K562 (cell line): Measurements from ENCODE around the gene PDIA2. TPM values are rescaled to one million over a fixed set of nuclear protein-coding genes. Genes with fewer than 3 reads are reported as not detected.

ENCODE experiments used
- ATAC-seq: fragments of 200-7000 bp; cut with Tn5 transposase; 3 replicates; pipeline ENCODE4 v1.9.1; 2020; ENCODE audit warnings: moderate library complexity
- BruUV-seq: library from RNA; stranded (reverse); fragments of 400-500 nt; replicated peaks from 2 replicates; lab custom pipeline; 2021; lab: Mats Ljungman, UMichigan
- CTCF ChIA-PET: fragments of 300-600 bp; formaldehyde crosslinking; extraction: SDS; loops from one replicate; lab custom pipeline; 2021; ENCODE audit warnings: low intra/inter-chr PET ratio; lab: Yijun Ruan, JAX
- POLR2A ChIA-PET: fragments of 300-600, 350-650 bp; sonication (Branson Sonifier 250); formaldehyde crosslinking; extraction: SDS; loops from one replicate; lab custom pipeline; 2021; ENCODE audit warnings: antibody characterized with exemption, inconsistent platforms; lab: Yijun Ruan, JAX
- DNase-seq, 4 experiments: peaks; one replicate each; pipeline versions ENCODE4 v3.0.0 to v3.0.0-alpha.2; 2011 to 2018; ENCODE audit warnings: low spot score in 3 of 4, mixed read lengths in 3 of 4; ENCODE audit errors: extremely low read depth in 1 of 4
- FAIRE-seq: peaks from 2 replicates; lab custom pipeline; 2011; peaks lifted over from hg19 to GRCh38; lab: Jason Lieb, UNC
- H2AFZ ChIP-seq: 2 replicates; pipeline ENCODE4 v1.6.0; 2011; ENCODE audit warnings: low read depth, low read length, control low read depth, inconsistent platforms
- H3K27ac ChIP-seq: fragments of 200-600 bp; 3 replicates; pipeline ENCODE4 v1.8.0; 2011; ENCODE audit warnings: low read depth, mild to moderate bottlenecking, control low read depth, inconsistent platforms, low read length, moderate library complexity, mixed read lengths; ENCODE audit errors: extremely low read depth
- H3K27me3 ChIP-seq, 2 experiments: fragments of 300-600 bp in 1 of 2; 2 replicates in 1 of 2; 3 replicates in 1 of 2; pipeline versions ENCODE4 v1.6.0 to v1.8.0; 2011; ENCODE audit warnings: inconsistent platforms in 2 of 2, low read length in 2 of 2, mild to moderate bottlenecking in 1 of 2, mixed read lengths in 1 of 2, moderate library complexity in 1 of 2; ENCODE audit not compliant: control insufficient read depth in 2 of 2, insufficient read depth in 2 of 2
- H3K36me3 ChIP-seq: fragments of 300-600 bp; 3 replicates; pipeline ENCODE4 v1.8.0; 2011; ENCODE audit warnings: mild to moderate bottlenecking, low read length, inconsistent platforms; ENCODE audit not compliant: control insufficient read depth, insufficient read depth
- H3K4me1 ChIP-seq, 2 experiments: fragments of 200-600 bp in 1 of 2; replicated peaks in 1 of 2; 2 replicates in 1 of 2; 3 replicates in 1 of 2; pipeline versions ENCODE4 v1.5.1 to v1.8.0; 2011; ENCODE audit warnings: inconsistent platforms in 2 of 2, low read length in 2 of 2, mild to moderate bottlenecking in 1 of 2, mixed read lengths in 1 of 2, moderate library complexity in 1 of 2; ENCODE audit not compliant: control insufficient read depth in 2 of 2, insufficient read depth in 2 of 2
- H3K4me2 ChIP-seq: 2 replicates; pipeline ENCODE4 v1.6.1; 2011; ENCODE audit warnings: low read length, control low read depth, inconsistent platforms, mixed read lengths; ENCODE audit not compliant: insufficient read depth
- H3K4me3 ChIP-seq: fragments of 200-600 bp; sonication (generic), shearing (Covaris generic); 2 replicates; pipeline ENCODE4 v1.5.1; 2016; ENCODE audit warnings: control low read depth, inconsistent platforms
- H3K79me2 ChIP-seq: fragments of 200-600 bp; 3 replicates; pipeline ENCODE4 v1.8.0; 2011; ENCODE audit warnings: low read length, inconsistent platforms; ENCODE audit not compliant: control insufficient read depth, insufficient read depth
- H3K9ac ChIP-seq, 2 experiments: 2 replicates each; pipeline versions ENCODE4 v1.6.0 to v1.6.1; 2011; ENCODE audit warnings: low read depth in 2 of 2, low read length in 2 of 2, control low read depth in 1 of 2, inconsistent platforms in 1 of 2, mild to moderate bottlenecking in 1 of 2, mixed read lengths in 1 of 2; ENCODE audit not compliant: insufficient read depth in 1 of 2
- H3K9me1 ChIP-seq: one replicate; pipeline ENCODE4 v1.6.0; 2011; ENCODE audit warnings: inconsistent platforms, mild to moderate bottlenecking, low read length, moderate library complexity; ENCODE audit not compliant: control insufficient read depth, insufficient read depth
- H3K9me3 ChIP-seq: replicated peaks from 2 replicates; pipeline ENCODE4 v1.5.1; 2011; ENCODE audit warnings: low read depth, low read length, inconsistent platforms; ENCODE audit not compliant: control insufficient read depth, insufficient read depth
- H4K20me1 ChIP-seq: replicated peaks from 2 replicates; pipeline ENCODE4 v1.6.1; 2011; ENCODE audit warnings: low read length, inconsistent platforms, mixed read lengths; ENCODE audit not compliant: control insufficient read depth, insufficient read depth
- POLR2G ChIP-seq: fragments of 200-400 bp; formaldehyde crosslinking; IDR thresholded peaks from 2 replicates; pipeline ENCODE4 v1.6.1; 2017; ENCODE audit warnings: low read depth, mild to moderate bottlenecking, antibody characterized with exemption, low read length, moderate library complexity
- UBTF ChIP-seq, 2 experiments: IDR thresholded peaks; 2 replicates each; pipeline ENCODE4 v1.6.1; 2012; ENCODE audit warnings: improper control_type of control experiment in 2 of 2, low read depth in 2 of 2, low read length in 2 of 2, borderline replicate concordance in 1 of 2
- ZNF174 ChIP-seq: fragments of 250-450 bp; sonication (Bioruptor Pico); IDR thresholded peaks from 2 replicates; pipeline ENCODE4 v1.4.0; 2020; ENCODE audit warnings: mild to moderate bottlenecking
- WGBS: fragments of 100-300 bp; shearing (Covaris generic); methylation state at CpG from one replicate; pipeline ENCODE4 v1.1.6; 2016; ENCODE audit warnings: low coverage, mixed read lengths; ENCODE audit not compliant: insufficient coverage; ENCODE audit errors: missing lambda C conversion rate; 5-methylcytosine and 5-hydroxymethylcytosine counted together
- in situ Hi-C: fragments of 300-500 bp; cut with MboI; formaldehyde crosslinking; loops from 4 replicates; pipeline ENCODE4 v1.15.0; 2018; ENCODE audit warnings: inconsistent platforms, mixed read lengths
- intact Hi-C: fragments of 100-400 bp; cut with micrococcal nuclease; formaldehyde crosslinking; loops from 2 replicates; pipeline ENCODE4 v1.14.2; 2022
- polyA plus RNA-seq, 8 experiments: library from polyadenylated mRNA; depleted of rRNA in 4 of 8; stranded (reverse) in 5 of 8; unstranded in 3 of 8; fragments of >200 nt; fragmentation: Nextera tagmentation in 2 of 8; fragmentation: Illumina TruSeq in 1 of 8; extraction: Ambion mirVana in 2 of 8; extraction: Trizol in 1 of 8; gene quantifications; 2 replicates each; pipeline versions ENCODE4 v1.2.1 to v1.2.3, GENCODE V29; 2011 to 2014; ENCODE audit warnings: inconsistent platforms in 1 of 8, missing spikeins in 1 of 8
- total RNA-seq, 7 experiments: library from RNA; depleted of rRNA in 6 of 7; stranded (reverse); fragments of >200 nt in 6 of 7; fragmentation: Illumina TruSeq in 2 of 7; extraction: Trizol in 2 of 7; gene quantifications; 2 replicates each; pipeline versions ENCODE4 v1.2.1 to v1.2.3, GENCODE V29; 2011 to 2021; ENCODE audit warnings: low replicate concordance in 1 of 7

The PDIA2 gene
- total and polyA plus RNA-seq, 9 of the 15 experiments (the other 6 are each of a cell fraction or from before 2014, with no cell fraction given): 0.13 to 0.92 (median 0.23) TPM; not detected in 4

GRCh38 chr16:265002-265529 is 17.9 kb upstream of the PDIA2 start:
- no peak overlapping the region for H3K4me3 ChIP-seq
- BruUV-seq: no TSS peak
- no peak overlapping the region for H2AFZ ChIP-seq
- H3K9me1 ChIP-seq: peaks cover 2% of the 10 kb centered on the region
- no peak overlapping the region for H3K27ac ChIP-seq
- H3K4me1 ChIP-seq: peaks cover 0 to 62% of the 10 kb centered on the region in 2 experiments; a peak in 2 of 5 replicates
- no peak for ATAC-seq
- no peak for FAIRE-seq
- ChIA-PET CTCF (no interaction called here), POLR2A (interaction anchor here (0.6 kb wide), 1 partner anchor 12 kb away, joined by 3 read pairs; no protein-coding TSS in a partner anchor)
- peaks cover 19% of the 10 kb centered on the region; the same call in 2 of the 3 replicates for H3K36me3 ChIP-seq
- in situ Hi-C loops: no loop called here
- WGBS: 78% methylated on average over 13 of the region's 14 CpGs
- intact Hi-C loops: no loop called here
- H3K9me3 ChIP-seq: no peaks in the 10 kb centered on the region
- H3K79me2 ChIP-seq: no peaks in the 10 kb centered on the region
- peak overlapping the region in 1 of 2 experiments; percentile 35; a peak in 2 of 4 replicates for H3K9ac ChIP-seq
- H3K4me2 ChIP-seq: no peak overlapping the region
- DNase-seq: no peak
- no peak for TF ChIP-seq ZNF174
- TF ChIP-seq POLR2G: peak; percentile 14; the same call in 1 of the 2 replicates
- peaks cover 3% of the 10 kb centered on the region; the same call in 1 of the 2 replicates for H4K20me1 ChIP-seq
- no peaks in the 10 kb centered on the region; a peak in 1 of 5 replicates for H3K27me3 ChIP-seq

GRCh38 chr16:265711-266110 is 17.3 kb upstream of the PDIA2 start:
- Histone ChIP-seq H3K27ac (no peak overlapping the region), H3K9me1 (no peaks in the 10 kb centered on the region), H3K36me3 (peaks cover 16% of the 10 kb centered on the region; the same call in 2 of the 3 replicates), H3K9ac (peak overlapping the region in 1 of 2 experiments; percentile 55; a peak in 1 of 4 replicates), H3K4me2 (no peak overlapping the region), H3K79me2 (no peaks in the 10 kb centered on the region), H3K27me3 (no peaks in the 10 kb centered on the region; a peak in 1 of 5 replicates), H3K4me3 (no peak overlapping the region), H4K20me1 (peaks cover 3% of the 10 kb centered on the region; the same call in 1 of the 2 replicates), H3K9me3 (no peaks in the 10 kb centered on the region), H3K4me1 (peaks cover 0 to 63% of the 10 kb centered on the region in 2 experiments; a peak in 2 of 5 replicates), H2AFZ (no peak overlapping the region)
- TF ChIP-seq UBTF (IDR thresholded peaks at IDR 0.05; ENCODE audit: borderline replicate concordance in 1 of 2, low read depth in 2 of 2, low read length in 2 of 2) (no peak), POLR2G (0 out of 2 replicates have a peak, but pooled peaks have one; percentile 21)
- intact Hi-C loops (no loop called here), in situ Hi-C loops (no loop called here)
- CTCF ChIA-PET: no interaction called here
- no peak for DNase-seq
- FAIRE-seq: no peak
- POLR2A ChIA-PET: interaction anchor here (0.5 kb wide), 1 partner anchor 11 kb away, joined by 3 read pairs; no protein-coding TSS in a partner anchor
- ATAC-seq: no peak
- WGBS: 70% methylated on average over 12 of the region's 12 CpGs
- TSS peak; percentile 63 for BruUV-seq
